NCI-H2227 treated with DMSO at 0.1 percent for 48 hours (cell line): ENCODE results near the gene ADGRL3.

Source experiments
- DNase-seq: peaks from one replicate; lab custom pipeline; 2025; lab: John Stamatoyannopoulos, UW

Gene ADGRL3

DNA sequence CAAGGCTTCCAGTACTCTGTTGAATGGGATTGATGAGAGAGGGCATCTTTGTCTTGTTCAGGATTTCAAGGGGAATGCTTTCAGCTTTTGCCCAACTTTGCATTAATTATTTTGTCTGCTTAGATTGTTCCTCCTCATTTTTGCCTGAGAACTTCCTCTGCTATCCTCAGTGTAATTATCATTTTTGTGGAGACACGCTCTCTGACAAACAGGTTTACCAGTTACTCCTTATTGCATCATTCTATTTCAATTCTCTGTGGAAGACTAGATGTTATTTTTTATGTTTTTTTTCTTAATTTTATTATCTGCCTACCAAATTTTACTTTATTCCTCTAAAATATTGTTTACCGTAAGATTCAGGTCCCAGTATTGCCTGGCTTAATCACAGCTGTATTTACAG is 349.2 kb downstream of the ADGRL3 start:
- no peak for DNase-seq

DNA sequence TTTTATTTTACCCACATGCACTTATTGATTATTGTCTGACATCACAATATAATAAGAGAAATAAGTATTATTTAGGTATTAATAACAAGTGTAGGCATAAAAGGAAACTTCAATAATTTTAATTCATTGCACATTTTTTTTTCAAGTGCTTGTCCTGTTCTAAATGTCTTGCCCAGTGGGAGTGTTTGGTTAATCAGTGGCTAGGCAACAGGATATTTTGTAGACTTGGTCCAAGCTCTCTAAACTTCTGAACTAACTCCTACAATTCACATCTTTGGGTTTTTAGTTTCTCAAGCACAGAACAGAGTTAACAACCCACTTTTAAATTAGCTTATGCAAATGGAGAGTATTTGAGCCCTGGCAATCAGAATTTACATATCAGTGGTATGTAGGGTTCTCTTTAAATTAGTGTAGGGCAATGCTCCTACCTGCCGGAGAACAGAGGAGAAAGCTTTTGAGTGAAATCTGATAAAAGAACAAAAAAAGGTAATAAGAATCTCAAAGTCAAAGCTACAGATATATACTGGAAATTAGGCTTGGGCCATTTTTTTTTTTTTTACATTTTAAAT is 353.5 kb downstream of the ADGRL3 start:
- DNase-seq = no peak

DNA sequence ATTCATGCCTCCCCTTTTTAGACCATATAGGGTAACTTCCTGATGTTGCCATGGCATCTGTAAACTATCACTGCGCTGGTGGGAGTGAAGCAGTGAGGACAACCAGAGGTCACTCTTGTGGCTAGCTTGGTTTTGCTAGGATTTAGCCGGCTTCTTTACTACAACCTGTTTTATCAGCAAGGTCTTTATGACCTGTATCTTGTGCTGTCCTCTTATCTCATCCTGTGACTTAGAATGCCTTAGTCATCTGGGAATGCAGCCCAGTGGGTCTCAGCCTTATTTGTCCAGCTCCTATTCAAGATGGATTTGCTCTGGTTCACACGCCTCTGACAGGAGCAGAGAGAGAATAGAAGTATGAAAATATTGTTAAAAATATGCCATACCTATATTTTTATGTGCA is 355.7 kb downstream of the ADGRL3 start:
- no peak for DNase-seq

DNA sequence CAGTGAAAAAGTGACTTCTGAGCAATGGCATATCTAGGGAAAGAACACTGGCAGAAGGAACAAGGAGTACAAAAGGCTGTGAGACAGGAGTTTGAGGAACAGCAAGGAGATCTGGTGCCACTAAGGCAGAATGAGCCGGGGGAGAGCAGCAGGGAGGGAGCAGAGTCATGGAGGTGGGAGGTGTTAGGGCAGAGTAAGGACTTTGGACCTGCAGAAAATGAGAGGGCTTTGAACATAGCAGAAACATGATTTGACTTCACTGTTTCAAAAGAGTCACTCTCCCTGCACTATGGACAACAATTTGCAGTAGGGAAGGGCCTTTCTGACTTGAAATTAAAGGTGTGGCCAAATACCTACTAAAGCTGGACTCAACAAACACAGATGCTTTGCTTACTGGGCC is 356.2 kb downstream of the ADGRL3 start:
- DNase-seq = no peak

DNA sequence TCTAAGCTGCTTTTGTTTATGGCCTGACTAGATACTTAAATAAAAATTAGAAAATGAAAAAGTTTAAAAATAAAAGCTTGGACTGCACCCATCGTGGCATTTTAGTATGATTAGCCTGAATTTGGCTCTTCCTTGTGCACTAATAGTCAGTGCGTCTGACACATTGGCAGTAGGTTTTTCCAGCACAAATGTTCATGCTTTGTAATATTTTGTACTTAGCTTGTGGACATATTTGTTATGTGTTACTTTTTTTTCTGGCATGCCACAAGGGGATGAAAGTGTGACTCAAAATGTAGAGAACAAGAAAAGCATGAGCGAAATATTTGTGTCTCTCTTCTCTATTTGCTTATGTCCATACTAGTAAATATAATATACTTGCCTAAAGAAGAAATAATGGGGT is 359.3 kb downstream of the ADGRL3 start:
- DNase-seq = no peak

DNA sequence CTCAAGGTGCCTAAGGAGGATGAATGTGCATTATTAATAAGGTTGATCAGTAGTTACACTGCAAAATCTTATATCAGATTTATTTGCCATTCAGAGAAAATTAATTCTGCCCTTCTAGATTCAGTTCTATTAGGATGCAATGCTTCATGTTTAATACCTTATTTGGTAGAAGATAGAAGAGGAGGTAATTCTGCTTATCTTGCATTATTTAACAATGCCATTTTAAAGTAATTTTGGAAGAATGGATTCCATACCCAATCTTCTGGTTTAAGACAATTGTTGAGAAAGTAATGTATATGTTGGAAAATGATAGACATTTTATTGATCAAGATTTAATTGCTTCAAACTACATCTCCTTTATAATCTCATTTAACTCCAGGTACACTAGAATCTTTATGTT is 360.9 kb downstream of the ADGRL3 start:
- DNase-seq = no peak

DNA sequence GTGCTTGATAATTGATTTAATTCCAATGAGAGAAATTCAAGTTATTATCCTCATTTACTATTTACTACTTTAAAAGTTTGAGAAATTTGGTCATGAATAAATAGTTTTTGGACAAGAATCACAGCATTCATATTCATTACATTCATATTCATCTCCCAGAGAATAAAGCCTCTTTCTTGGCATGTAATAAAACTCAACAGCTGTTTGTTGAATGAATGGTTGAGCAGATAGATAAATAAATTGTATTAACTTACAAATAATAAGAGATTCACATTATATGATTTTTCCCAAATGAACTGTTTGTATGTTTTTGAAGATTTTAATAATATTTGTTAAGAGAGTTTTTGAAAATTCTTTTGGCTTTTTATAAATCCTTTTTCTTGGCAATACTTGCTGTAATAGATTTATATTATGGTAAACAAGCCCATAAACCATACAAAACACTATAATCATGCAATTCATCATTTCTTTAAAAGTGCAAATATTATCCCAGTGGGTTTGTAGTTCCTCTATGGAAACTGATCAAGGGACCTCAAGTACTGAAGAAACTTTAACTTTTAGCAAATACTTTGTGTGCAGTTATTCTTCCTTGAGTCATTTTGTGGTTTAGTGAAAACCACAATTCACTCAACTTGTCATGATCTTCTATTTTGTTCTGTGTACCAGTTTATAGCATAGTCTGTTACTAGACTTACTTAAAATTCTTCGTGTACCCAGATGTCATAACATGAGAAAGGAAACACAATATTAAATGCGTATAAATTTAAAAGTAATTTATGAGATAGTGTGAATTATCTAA is 371.8 kb downstream of the ADGRL3 start:
- no peak for DNase-seq

DNA sequence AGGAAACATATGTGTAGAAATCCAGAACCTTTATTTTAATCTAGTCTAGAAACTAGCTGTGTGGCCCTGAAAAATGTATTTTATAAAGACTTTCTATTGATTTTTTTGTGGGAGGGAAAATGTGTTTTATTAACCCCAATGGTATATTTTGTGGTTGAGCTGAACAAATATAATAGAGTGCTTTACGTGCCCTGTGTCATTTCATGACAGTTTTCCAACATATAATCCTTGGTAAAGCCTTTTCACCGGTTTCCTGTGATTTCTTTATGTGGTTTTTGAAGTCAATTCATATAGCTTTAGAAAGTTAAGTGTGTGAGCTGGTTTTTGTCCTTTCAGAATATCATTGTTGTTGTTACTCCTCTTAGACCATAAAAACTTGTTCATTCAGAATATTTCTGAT is 375.7 kb downstream of the ADGRL3 start:
- no peak for DNase-seq

DNA sequence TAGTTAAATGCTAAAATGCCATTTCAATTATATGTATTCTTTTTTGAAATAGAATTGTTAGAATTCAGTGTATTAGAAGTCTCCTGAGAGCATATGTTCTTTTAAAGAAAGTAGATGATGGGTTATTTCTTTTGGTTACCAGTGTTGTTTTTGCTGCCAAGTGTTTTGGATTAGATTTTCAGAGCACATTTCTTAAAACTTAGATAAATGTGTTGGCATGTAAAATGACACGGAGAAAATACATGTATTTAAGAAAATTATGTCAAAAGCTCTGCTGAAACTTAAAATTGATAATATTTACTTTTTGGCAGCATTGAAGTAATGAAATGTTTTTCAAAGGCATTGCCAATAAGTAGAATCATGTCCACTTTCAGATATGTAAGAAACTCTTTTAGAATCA is 379.7 kb downstream of the ADGRL3 start:
- no peak for DNase-seq

DNA sequence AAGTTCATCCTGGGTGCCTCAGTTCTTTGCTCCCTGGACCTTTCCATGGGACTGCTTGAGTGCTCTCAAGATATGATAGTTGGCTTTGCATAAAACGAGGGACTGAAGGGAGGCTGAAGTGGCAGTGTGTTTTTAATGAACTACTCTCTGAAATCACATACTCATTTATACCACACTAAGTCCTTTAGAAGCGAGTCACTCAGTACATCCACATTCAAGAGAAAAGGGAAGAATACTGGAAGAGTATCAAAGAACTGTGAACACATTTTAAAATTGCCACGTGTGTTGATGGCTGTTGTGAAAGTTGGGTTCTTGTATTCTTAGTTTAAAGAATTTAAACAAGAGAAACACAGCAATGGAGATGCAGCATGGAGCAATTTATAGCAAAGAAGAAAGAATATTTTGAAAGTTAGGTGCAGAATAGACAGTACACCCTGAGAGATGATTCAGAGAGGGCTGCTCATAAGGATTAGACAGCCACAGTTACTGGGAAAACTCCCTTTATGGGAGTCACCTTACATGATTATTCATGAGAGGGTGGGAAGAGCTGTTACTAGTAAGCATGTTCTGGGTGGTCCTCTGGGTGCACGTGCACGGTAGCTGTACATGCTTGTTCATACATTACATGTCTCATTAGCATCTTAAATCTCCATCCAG is 380.7 kb downstream of the ADGRL3 start:
- no peak for DNase-seq

DNA sequence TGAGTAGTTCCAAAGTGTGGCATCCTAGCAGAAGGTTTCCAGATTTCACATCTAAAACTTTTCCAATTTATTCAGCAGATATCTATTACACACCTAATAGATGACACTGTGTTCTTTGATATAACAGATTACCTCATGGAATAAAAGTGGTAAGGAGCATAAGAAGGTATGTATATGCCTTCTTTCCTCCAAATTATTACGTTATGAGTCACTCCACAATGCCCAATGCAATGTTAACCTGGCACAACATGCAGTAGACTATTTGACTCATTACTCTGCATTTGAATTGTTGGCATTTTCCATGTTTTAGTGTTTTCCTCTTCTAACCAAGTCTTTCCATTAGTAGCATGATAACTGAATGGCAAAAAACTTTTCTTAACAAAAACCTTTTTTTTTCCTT is 383.6 kb downstream of the ADGRL3 start:
- no peak for DNase-seq

DNA sequence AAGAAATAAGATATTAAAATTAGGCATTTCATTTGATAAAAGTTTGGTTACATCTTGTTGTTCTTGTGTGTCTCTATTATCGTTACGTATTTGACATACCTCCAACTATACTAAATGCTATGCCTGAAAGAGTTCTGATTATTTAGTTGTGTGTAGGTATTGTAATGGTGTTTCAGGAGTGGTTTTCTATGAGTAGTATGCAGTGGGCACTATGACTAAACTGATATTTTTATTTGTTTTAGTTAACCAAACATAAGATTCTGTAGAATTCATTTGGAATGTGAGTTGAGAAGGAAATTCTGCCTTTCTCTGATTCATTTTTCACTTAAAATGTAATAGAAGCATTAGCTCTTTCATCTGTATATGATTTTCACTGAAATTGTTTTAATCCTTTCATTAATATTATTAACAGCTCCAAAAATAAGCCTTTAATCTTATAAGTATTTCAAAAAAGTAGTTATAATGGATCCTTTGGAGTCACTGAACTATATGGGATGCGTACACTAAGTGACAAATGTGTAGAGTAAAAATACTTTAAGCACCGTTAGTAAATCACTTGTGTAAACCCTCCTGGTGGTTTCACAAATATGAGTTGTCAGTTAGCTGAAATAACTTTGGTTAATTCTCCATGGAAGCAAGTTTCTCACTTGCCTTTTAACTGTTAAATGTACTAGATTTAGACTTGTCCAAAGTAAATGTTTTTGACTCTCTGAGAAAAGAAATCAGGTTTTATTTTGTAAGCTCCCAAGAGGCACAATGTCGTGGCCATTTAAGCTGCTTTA is 388.7 kb downstream of the ADGRL3 start:
- no peak for DNase-seq

DNA sequence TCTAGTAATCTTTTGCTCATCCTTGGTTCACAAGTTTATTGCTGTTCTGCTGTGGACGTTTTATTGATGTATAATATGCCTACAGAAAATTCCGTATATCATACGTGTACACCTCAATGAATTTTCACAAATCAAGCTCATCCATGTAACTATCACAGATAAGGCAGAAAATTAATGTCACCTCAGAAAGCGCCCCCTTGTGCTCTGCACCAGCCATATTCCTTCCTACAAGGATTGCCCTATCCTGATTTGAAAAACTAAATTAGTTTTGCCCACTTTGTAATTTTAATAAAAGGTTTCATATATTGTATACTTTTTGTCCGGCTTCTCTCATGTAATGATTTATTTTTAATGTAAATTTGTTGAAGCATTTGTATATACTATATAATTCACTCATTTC is 390.8 kb downstream of the ADGRL3 start:
- no peak for DNase-seq

DNA sequence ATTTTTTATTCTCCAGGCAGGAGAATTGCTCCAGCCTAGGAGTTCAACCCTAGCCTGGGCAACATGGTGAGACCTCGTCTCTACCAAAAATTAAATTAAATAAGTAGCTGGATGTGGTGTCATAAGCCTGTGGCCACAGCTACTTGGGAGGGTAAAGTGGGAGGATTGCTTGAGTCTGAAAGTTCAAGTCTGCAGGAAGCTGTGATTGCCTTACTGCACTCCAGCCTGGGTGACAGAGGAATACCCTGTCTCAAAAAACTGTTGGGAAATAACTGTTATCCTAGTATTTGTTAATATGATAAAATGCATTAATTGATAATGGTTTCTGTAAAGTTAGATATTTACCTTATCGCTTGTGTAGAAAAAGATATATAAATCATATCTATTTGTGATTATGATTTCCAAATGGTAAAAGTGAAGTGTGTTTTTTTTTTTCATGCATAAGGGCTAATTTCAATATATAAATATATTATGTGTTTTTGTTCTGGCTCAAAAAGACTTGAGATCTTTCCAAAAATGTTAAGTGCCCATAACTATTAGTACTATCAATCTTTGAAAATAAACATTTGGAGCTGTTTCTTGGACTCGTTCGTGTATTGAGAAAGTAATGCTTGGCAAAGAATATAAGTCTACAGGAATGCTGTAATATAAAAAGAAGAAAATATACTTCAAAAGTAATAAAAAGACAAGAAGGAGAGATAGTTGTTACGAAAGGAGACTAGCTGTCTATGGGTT is 396.6 kb downstream of the ADGRL3 start:
- DNase-seq = no peak

DNA sequence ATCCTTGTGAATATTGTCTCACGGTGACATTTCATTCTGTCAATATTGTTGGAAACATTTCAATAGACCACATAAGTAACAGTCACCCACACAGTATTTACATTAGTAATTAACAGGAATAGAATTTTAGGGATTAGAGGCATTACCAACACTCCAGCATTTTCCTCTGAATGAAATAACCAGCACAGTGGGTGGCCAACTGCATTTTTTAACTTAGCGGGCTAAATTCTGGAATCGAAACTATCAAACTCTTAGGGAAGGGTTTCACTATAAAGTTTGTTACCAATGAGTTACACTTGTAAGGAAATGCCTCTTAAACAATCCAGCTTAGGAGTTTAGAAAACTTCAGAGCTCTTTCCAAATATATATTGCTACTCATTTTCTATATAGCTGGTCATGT is 403.0 kb downstream of the ADGRL3 start:
- no peak for DNase-seq

DNA sequence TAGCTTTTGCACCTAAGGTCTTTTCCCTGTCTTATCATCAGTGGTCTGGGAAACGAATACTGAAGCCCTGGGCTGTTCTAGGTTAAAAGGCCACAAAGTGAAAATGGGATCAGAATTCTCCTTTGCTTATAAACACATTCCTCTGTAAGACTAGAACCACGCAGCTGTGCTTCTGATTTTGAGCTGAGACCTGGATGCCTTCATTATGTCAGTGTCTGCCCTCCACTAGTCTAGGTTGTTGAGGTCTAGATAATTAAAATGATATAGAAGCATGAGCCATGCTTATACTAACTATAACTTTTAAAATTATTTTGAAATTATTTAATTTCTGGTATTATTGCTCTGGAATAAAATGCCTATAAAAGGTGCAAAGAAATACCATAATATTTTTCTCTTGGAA is 403.9 kb downstream of the ADGRL3 start:
- no peak for DNase-seq

DNA sequence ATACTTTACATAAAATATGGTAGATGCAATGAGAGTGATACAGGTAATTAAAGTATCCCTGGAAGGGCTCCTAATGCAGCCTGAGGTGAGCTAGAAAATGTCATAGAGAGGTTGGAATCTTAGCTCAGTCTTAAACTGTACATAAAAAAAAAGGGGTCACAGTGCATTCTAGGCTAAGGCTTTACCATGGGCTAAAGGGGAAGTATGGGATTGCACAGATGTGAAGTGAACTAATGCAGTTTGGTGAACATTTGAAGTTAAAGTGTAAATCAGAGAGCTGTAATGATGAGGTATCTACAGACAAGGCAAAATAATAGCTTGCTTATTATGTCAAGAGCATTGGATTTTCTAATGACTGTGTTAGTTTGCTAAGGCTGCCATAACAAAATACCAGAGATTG is 405.9 kb downstream of the ADGRL3 start:
- DNase-seq = no peak

DNA sequence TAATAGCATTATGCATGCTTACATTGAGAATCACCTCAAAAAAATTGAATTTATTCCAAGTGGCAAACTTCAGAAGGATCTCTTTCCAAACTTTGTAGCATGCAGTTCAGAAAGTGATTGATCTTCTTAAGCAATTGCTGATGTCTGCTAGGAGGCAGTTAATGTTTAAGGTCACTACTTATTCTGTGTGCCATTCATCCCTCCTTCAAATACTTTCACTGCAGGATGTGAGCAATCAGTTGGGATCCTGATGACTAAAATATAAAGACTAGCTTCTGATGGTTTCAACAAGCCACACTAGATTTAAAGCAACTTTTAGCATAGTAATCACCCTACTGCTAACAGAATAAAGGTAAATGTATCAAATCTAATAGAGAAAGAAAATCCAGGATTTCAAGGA is 414.1 kb downstream of the ADGRL3 start:
- no peak for DNase-seq

DNA sequence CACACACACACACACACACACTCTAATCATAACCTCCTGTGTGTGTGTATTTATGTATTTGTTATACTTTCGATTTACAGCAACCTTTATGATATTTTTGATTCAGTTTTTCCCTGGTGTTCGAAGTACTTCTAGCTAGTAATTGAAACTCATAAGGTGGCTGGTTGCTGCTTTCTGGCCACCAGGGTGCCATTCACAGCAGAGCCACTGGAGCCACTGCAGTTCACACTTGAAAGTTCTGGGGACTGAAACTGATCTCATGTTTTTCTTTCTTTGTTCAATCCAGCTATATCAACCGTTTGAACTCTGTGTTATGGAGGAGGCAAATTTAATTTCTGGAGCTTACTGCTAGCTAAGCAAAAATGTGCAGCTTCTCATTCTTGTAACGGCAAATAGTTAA is 419.4 kb downstream of the ADGRL3 start:
- no peak for DNase-seq

DNA sequence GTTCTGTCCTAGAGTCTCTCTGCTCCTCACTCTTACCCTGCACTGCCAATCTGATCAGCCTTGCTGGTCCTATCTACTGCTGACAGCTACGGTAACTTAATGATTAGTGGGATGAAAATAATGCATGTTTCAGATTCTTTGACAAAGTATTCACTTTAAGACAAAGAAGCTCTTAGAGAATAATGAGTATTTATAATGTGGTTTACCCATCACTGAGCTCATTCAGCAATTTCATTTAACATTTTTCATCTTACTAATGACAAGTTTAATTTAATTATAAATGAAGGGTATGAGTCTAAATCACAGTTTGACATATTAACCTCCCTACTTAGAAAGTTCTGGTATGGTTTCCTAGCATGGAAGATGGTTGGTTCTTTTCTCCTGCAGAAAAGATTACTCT is 428.2 kb downstream of the ADGRL3 start:
- DNase-seq = no peak

DNA sequence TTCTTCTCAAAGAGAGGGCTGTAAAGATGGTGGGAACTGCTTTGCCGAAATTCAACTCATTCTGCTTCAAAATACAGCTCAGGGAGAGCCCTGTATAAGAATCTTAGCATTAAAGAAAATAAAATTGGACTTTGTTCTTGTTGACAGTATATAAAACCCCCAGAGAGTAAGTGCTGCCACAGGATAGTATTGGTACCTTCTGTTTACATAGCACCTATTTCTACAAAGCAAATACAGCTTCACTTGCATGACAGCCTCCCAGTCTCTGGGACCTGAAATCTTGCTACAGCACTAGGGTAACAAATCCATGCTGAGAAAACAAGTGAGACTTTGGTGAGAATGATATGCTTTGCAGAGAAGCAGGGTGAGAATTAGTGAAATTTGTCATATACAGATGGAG is 428.6 kb downstream of the ADGRL3 start:
- DNase-seq = no peak

DNA sequence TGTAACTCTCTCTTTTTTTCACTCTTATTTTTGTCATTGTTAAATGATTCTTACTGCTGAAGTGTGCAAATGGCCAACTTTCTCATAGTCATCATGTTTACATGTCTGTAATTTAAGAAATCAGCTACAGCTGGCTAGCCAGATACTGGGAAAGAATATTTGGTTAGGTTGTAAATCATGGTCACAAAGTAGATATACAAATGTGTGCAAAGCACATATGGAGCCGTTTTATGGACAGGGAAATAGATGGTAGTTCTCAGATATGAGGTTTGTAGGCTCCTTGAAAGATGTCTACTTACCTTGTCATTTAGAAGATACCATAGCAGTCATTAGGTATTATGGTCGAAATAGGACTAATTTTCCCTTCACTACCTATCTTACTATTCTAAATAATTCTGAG is 430.4 kb downstream of the ADGRL3 start:
- DNase-seq = no peak
